Stimulated activated CD4-positive, alpha-beta T cell treated with anti-CD3 and anti-CD28 coated beads, TNF-alpha, amount 100 ng/mL, for 1 hour (primary cell): ENCODE results near the gene TLCD2.
"Not testable (repeated sequence)": the region's sequence is repeated elsewhere in the genome, so short reads cannot be mapped to it uniquely, and the experiment has no call there.

ENCODE experiments used
- DNase-seq, 3 donors: peaks; one replicate each; pipeline ENCODE4 v3.0.0-alpha.2; 2020; ENCODE audit warnings: low read depth in 3 of 3, low spot score in 1 of 3

Gene TLCD2, protein sequence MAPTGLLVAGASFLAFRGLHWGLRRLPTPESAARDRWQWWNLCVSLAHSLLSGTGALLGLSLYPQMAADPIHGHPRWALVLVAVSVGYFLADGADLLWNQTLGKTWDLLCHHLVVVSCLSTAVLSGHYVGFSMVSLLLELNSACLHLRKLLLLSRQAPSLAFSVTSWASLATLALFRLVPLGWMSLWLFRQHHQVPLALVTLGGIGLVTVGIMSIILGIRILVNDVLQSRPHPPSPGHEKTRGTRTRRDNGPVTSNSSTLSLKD

DNA sequence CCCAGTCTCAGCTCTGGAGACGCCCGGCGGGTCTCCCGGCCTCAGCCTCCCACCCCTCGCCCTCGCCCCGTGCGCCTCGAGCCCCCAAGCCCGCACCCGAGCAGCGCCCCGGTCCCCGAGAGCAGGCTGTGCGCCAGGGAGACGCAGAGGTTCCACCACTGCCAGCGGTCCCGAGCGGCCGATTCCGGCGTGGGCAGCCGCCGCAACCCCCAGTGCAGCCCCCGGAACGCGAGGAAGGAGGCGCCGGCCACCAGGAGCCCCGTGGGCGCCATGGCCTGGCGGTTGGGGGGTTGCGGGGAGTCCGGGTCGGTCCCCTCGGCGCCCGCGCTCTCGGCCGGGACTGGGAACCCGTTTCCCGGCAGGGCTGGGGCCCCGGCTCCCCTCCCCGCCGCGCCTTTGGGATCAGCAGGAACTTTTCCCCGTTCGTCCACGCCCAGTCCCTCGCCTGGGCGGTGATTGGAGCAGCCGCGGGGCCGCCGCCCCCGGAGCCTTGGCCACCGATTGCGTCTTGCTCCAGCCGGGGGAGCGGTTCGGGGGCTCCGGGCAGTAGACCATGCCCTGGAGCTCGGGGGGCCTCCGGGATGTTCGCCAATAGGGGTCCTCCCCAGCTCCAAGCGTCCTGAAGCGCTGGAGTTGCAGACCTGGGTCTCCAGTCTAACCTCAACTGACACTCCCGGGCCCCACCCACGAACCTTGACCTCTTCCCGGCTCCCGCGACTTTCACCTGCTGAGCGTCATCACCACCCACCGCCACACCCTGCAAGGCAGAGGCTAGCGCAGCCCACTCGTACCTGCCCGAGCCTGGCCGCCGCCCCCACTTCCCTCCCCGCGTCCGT, at the start of gene TLCD2:
Gene TLCD2 (minus strand): TSS at position 407 of the 836 bp plus-strand sequence. CDS start 135 bp downstream, at position 272.
- DNase-seq, result no peak

DNA sequence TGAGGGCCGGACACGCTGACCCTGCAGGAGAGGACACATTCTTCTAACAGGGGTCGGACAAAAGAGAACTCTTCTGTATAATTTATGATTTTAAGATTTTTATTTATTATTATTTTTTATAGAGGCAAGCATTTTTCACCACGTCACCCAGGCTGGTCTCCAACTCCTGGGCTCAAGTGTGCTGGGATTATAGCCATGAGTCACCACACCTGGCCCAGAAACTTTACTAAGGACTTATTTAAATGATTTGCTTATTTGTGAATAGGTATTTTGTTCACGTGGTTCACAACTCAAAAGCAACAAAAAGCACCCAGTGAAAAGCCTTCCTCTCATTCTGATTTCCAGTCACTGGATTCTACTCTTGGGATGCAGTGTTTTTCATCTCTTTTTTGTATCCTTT, 49.4 kb upstream of the TLCD2 start:
- DNase-seq, result no peak

DNA sequence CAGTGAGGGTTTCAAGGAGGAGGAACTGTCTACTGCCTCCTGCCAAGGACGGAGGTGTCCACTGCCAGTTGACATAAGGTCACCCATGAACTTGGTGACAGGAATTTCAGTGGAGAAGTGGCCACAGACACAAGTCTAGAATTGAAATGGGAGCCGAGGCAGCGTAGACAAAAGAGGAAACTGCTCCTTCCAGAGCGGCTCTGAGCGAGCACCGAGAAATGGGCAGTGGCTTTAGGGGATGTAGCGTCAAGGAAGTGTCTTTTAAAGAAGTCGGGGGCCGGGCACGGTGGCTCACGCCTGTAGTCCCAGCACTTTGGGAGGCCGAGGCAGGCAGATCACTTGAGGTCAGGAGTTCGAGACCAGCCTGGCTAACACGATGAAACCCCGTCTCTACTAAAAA, 48.6 kb upstream of the TLCD2 start:
- DNase-seq, result no peak

DNA sequence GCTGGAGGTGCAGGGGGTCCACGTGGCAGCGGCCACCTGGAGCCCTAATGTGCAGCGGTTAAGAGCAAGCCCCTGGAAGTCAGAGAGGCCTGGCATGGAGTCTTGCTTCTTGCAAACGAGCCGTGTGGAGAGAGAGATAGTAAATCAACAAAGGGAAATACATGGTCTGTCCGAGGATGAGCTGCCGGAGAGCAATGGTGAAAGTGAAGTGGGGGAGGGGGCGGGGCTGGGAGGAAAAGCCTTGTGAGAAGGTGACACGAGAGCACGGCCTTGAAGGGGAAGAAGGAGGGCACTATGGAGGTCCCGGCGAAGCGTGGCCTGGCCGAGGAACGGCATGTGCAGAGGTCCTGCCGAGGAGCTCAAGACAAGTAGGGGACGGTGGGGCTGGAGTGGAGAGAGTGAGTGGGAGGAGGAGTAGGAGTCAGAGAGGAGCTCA, 45.7 kb upstream of the TLCD2 start:
- DNase-seq, result no peak

DNA sequence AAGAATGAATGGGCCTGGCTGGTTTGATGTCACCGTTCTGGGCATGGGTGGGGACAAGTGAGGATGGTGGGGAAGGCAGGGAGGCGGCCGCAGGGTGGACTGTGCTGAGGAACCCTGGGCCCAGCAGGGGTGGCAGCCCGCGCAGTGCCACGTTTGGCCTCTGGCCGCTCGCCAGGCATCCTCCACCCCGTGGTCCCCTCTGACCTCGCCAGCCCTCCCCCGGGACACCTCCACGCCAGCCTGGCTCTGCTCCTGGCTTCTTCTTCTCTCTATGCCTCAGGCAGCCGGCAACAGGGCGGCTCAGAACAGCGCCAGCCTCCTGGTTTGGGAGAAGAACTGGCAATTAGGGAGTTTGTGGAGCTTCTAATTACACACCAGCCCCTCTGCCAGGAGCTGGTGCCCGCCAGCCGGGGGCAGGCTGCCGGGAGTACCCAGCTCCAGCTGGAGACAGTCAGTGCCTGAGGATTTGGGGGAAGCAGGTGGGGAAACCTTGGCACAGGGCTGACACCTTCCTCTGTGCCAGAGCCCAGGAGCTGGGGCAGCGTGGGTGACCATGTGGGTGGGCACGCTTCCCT, 45.2 kb upstream of the TLCD2 start:
- DNase-seq, result no peak

DNA sequence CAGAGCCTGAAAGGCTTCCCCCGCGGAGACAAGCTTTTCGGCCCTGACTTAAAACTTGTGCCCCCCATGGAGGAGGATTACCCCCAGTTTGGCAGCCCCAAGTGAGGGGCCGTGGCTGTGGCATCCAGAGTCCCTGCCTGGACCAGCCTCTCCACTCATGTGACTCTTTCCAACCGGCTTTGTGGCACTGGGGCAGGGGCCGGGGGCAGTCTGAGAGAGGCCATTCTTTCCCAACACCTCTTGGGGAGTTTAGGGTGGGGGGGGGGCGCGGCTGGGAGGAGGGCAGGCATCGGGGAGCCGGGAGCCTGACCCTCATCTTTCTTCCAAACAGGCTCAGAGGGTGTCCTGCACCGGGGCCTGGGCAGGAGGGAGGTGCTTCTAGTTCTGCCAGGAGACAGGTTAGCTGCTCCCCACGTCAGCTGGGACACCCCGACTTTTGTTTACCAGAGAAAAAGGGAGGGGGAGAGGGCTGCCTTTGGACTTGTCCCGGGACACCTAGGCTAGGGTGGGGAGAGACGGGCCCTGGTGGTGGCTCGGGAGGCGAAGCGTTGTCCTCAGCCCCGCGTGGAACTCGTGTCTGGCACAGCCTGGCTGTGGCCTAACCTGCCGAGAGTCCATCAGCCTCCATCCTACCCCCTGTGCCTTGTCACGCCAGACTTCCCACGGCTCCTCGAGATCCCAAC, 44.4 kb upstream of the TLCD2 start:
- DNase-seq, result no peak

DNA sequence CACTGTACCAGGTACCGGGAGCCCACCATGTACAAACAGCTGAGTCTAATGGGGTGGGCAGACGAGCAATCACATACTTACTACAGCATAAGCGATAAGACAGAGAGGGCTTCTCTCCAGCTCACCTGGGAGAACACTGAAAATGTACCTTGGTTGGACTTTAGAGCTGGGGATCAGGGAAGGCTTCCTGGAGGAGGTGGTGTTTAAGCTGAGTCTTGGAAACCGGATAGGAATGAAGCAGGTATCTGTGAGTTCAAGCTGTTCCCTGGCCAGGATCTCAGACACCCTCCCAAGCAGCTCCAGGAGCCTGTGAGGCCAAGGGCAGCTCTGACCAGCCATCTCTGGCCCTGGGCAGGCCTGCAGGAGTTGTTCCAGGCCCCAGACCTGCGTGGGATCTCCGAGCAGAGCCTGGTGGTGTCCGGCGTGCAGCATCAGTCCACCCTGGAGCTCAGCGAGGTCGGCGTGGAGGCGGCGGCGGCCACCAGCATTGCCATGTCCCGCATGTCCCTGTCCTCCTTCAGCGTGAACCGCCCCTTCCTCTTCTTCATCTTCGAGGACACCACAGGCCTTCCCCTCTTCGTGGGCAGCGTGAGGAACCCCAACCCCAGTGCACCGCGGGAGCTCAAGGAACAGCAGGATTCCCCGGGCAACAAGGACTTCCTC, 43.7 kb upstream of the TLCD2 start:
- DNase-seq, result no peak

DNA sequence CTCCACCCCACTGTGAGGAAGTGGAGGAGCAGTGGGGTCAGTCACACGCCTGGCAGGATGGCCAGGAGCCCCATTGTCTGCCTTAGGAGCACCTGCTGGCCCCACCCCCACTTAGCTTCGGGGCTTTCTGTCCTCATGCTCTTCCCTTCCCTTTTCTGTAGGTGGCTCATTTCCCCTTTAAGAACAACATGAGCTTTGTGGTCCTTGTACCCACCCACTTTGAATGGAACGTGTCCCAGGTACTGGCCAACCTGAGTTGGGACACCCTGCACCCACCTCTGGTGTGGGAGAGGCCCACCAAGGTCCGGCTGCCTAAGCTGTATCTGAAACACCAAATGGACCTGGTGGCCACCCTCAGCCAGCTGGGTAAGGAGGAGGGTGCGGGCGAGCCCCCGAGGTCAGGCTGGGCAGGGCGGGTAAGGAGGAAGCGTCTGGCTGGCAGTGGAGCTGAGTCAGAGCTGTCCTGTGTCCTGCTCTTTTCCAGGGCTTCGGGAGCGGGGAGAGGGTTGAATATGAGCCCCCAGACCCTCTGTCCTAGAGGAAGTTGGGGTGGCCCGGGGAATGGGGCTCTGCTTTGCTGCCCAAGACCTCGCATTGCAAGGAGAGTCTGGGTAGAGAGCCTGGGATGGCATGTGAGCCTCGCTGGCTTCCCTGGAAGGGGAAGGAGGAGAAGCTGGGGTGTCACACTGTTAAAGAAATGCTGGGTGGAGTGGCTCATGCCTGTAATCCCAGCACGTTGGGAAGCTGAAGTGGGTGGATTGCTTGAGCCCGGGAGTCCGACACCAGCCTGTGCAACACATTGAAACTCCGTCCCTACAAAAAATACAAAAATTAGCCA, 42.5 kb upstream of the TLCD2 start:
- no peak for DNase-seq

DNA sequence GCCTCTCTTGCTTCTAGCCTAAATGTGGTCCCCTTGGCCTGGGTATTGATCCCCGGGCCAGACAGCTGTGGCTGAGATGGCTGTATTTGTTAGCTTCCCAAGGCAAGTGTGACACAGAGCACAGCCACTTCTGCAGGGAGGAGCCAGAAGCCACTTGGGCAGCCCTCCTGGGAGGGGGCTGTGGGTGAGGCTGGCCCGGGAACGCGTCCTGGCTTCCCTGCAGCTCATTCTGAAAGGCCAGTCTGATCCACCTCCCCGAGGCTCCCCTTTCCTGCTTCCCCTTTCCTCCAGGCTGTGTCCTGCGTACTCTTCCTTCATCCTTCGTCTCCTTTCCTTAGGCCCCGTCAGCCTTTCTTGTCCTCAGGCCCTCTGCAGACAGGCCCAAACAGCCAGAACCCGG, 40.5 kb upstream of the TLCD2 start:
- DNase-seq, result no peak

DNA sequence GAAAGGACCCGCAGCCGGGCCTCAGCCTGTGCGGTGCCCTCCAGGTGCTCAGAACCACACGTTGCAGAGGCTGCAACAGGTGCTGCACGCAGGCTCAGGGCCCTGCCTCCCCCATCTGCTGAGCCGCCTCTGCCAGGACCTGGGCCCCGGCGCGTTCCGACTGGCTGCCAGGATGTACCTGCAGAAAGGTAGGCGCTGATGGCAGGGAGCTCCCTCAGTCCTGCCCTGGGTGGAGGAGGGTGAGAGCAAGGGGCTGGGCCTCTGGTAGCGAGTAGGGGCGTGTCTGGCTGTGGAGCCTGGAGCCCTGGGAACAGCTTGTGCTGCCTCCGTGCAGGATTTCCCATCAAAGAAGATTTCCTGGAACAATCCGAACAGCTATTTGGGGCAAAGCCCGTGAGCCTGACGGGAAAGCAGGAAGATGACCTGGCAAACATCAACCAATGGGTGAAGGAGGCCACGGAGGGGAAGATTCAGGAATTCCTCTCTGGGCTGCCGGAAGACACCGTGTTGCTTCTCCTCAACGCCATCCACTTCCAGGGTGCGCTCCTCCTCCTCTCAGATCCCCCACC, 36.9 kb upstream of the TLCD2 start:
- DNase-seq, result no peak

DNA sequence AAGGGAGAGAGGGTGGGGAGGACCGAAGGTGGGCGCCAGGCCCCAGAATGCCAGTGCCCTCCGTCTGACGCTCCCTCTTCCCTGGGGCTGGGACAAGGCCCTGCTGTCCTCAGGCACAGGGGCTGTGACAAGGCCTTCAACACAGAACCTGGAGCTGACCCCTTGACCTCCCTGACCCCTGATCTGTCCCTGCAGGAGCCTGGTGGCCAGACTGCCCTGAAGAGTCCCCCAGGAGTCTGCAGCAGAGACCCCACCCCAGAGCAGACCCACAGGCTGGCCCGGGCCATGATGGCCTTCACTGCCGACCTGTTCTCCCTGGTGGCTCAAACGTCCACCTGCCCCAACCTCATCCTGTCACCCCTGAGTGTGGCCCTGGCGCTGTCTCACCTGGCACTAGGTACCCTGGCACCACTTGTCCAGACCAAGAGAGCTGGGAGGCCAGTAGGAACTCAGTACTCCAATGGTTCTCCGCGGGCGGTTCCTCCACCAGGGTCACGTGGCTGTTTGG, 35.4 kb upstream of the TLCD2 start:
- no peak for DNase-seq

DNA sequence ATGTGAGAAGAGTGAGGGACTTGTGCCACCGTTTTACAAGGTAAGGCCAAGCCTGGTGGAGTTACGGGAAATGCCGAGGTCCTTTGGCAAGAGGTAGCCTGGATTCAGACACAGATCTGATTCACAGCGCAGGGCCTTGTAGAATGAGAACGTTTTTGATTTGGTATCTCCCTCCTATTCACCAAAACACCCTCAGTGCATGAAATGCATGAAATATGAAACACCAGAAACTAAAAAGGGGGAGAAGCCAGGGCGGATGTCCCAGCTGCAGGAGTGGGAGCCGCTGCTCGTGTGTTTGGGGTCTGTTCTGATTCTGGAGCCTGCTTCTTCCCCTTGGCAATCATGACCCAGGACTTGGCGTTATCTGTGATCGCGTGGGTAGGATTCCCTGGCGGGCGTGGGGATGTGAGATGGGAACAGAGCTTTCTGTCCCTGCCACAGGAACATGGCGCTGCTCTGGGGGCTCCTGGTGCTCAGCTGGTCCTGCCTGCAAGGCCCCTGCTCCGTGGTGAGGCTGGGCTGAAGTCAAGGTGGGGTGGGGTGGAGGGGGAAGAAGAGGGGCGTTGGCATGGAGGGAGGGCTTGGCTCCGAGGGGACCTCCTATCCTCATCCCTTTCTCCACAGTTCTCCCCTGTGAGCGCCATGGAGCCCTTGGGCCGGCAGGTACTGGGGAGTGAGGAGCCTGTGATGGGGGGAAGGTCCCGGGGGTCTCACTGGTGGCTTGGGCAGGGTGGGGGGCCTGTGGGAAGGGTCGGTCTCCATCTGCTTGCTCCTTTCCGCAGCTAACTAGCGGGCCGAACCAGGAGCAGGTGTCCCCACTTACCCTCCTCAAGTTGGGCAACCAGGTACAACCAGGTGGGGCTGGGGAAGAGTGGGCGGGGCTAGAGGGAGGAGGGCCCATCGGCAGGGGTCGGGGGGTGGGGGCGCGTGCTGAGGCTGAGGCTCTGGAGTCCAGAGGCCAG, 34.7 kb upstream of the TLCD2 start:
- DNase-seq, result no peak

DNA sequence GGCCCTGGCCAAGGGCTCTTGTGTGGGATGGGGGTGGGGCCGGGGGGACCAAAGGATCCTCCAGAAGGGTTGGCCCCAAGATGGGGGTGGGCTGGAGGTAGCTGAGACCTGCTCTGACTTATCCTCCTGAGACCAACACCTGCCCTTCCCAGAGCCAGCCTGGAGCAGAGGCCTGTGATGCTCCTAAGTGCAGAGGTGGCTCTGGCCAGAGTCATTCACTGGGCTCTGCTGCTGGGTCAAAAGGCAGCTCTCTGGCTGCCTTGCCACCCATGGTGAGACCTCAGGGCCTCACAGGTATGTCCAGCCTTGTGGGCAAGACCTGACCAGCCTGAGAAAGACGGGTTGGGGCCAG, 32.9 kb upstream of the TLCD2 start:
- DNase-seq, result no peak

DNA sequence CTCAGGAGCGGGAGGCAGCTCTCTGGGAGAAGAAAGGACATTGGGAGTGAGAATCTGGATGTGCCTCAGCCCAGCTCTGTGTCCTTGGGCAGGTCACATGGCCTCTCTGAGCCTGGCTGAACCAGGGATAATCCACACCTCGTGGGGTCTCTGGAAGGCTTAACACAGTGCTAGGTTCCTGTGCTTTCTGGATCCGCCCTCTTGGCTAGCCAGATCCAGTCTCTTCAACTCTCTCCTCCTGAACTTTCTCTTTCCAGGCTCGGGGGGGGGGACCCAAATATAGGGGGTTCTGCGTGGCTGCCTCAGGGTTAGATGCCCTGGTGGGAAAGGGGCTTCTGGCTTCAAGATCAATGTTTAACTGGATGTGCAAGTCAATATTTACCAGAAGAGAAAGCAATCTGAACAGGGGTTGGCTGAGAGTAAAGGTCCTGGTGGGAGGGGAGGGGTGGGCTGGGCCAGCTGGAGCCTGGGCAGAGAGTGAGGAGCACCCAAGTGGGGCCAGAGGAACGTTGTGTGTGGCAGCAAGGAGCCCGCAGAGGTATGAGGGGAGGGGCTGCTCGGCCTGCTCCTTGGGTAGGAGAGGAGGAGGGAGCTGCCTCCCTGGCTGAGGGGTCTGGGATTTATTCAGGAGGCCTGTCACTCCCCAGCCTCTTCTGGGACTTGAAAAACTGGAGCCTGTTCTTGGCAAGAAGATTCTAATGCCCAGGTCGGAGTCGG, 32.4 kb upstream of the TLCD2 start, which contains the start of gene SERPINF2:
Gene SERPINF2 (plus strand): TSS at position 501 of the 717 bp plus-strand sequence. CDS start 2,125 bp downstream, outside the sequence.
- no peak for DNase-seq

DNA sequence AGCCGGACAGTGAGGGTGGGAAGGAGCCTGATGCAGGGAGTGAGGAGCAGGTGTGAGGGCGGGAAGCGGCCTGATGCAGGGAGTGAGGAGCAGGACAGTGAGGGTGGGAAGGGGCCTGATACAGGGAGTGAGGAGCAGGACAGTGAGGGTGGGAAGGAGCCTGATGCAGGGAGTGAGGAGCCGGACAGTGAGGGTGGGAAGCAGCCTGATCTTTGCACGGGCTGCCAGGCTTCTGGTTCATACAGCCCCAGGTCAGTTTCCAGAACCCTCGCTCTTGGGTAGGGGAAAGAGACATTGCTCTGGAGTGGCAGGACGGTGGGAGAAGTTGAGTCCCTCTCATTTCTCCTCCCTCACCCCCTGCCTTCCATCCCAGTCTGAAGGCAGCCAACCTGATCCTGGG, 31.7 kb upstream of the TLCD2 start:
- not testable (repeated sequence) for DNase-seq

DNA sequence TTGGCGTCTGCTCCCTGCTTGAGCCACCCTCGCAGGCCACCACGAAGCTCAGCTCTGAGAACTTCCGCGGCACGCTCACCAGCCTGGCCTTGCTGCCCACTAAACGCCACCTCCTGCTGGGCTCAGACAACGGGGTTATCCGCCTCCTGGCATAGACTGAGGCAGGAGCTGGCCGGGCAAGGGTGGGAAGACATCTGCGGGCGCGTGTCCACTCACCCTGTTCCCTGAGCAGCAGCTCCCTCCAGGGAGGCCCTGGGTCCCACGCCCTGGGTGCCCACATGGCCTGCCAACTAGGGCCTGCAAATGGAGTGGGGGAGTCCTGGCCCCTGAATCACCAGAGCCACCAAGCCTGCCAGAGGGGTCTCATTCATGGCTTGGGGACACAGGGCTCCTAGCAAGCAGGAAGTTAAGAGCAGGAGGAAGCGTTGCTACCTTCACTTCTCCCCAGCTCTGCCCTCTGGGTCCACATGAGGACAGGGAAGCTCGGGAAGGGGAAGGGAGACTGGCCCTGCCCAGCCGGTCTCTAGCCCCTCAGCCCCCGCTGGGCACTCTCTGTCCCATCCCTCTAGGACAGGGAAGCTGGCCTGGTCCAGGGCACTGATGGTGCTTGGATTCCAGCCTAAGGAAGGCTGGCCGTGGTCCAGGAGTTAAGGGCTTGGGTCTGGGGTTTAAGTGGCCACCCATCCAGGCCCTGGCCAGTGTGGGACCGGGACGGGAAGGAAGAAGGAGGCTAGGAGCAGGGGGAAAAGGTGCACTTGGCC, 27.5 kb upstream of the TLCD2 start:
- DNase-seq, result no peak
